Femur (tissue), 1 donor: Measurements from ENCODE around the gene DYDC1.
"Not testable (repeated sequence)": the region's sequence is repeated elsewhere in the genome, so short reads cannot be mapped to it uniquely, and the experiment has no call there.

ENCODE experiments used
- DNase-seq: peaks from one replicate; pipeline ENCODE4 v3.0.0-alpha.2; 2017

Gene DYDC1

GRCh38 chr10:80356563-80356988 lies at the start of gene DYDC1, which contains the start of gene DYDC2:
Gene DYDC1, minus strand, starts transcription at chr10:80356755. Its CDS starts 4,154 bp downstream, at chr10:80352601.
Gene DYDC2, plus strand, starts transcription at chr10:80356781. Its CDS starts 5,663 bp downstream, at chr10:80362444.
- peak; percentile 64 for DNase-seq

DNA sequence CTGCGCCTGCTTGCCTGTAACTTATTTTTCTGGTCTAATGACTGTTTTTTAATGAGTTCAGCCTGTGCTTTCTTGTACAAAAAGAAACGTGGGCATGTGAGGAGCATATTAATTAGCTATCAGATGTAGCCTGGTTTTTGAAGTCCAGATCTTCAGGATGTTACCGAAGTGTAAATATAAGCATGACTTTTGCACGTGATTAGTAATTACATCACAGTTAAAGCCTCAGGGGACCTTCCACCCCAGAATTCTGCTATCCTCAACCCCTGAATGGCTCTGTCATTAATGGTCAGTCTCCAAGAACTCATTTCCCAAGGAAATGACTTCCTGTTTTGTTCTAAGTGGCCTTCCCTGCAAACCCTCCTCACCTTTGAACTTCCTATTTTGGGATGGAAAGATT lies 49.6 kb upstream of the DYDC1 start:
- DNase-seq = no peak

DNA sequence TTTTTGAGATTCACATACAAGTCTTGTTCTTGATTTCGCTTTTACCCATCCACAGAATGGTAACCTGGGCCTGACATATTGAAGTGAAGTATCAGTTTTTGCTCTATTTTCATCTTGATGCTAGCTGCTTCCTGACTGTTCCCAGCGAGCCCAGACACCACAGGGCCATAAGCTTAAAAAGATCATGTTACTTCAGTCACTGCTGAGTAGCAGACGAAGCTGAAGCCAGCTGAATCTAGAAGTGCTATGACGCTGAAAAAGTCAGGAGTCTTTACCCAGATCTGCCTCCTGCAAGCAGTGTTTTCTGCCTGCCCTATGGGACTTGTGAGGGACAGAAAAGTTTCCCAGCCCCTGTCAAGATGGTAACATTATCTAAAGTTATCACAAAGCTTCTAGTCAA lies 49.1 kb upstream of the DYDC1 start:
- DNase-seq = peak; percentile 40

GRCh38 chr10:80405035-80405434 lies 48.5 kb upstream of the DYDC1 start:
- no peak for DNase-seq

GRCh38 chr10:80400136-80400804 lies 43.7 kb upstream of the DYDC1 start:
- no peak for DNase-seq

- no peak for DNase-seq
Observed at GRCh38 chr10:80397014-80397413, 40.5 kb upstream of the DYDC1 start.

- DNase-seq = no peak
Observed at GRCh38 chr10:80394358-80394916, 37.9 kb upstream of the DYDC1 start.

- DNase-seq = no peak
Observed at GRCh38 chr10:80392250-80392649, 35.7 kb upstream of the DYDC1 start.

DNA sequence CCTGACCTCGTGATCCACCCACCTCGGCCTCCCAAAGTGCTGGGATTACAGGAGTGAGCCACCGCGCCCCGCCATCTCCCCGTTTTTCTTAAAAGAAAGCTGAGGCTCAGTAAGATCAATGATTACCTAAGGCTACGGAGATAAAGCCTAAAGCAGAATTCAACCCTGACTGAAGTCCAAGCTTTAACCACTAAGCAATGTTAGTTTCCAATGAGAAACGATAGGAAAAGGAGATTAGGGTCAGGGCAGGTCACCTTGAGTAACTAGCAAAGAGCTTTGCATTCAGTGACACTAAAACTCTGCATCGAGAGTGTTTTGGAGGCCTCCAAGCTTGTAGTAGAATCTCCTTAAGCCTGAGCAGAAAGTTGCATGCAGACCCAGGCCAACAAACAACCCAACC lies 34.2 kb upstream of the DYDC1 start:
- DNase-seq = no peak

- peak; percentile 40 for DNase-seq
Observed at GRCh38 chr10:80382989-80383388, 26.4 kb upstream of the DYDC1 start.

GRCh38 chr10:80380185-80380584 lies 23.6 kb upstream of the DYDC1 start:
- DNase-seq = no peak

DNA sequence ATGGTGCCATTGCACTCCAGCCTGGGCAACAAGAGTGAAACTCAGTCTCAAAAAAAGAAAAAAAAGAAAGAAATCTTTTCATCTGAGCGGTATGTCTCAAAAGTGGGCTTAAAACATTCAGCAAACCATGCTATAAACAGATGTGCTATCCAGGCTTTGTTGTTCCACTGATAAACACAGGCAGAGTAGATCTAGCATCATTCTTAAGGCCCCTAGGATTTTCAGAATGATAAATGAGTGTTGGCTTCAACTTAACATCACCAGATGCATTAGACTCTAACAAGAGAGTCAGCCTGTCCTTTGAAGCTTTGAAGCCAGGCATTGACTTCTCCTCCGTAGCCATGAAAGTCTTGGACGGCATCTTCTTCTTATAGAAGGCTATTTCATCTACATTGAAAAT lies 23.1 kb upstream of the DYDC1 start:
- DNase-seq = no peak

DNA sequence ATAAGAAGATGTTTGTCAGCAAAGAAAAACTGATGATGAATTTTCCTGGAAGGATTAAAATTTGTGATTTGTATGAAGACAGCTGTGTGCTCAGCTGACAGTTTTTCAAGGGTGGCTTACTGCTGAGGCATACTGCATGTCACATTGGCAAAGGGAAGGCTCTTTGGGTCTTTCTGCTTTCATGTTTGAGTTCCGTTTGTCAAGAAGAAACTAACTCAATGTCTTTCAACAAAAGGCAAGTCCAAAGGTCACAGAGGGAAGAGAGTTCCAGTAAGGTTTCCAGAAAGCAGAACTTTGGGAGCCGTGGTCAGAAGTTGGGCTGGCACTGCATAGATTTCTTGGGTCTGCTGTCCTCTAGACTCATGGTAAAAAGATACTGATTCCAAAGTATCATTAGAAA lies 16.9 kb upstream of the DYDC1 start:
- no peak for DNase-seq

GRCh38 chr10:80372675-80373074 lies 16.1 kb upstream of the DYDC1 start:
- DNase-seq = no peak

- no peak for DNase-seq
Observed at GRCh38 chr10:80371467-80371866, 14.9 kb upstream of the DYDC1 start.

- no peak for DNase-seq
Observed at GRCh38 chr10:80365510-80365909, 9.0 kb upstream of the DYDC1 start.

DNA sequence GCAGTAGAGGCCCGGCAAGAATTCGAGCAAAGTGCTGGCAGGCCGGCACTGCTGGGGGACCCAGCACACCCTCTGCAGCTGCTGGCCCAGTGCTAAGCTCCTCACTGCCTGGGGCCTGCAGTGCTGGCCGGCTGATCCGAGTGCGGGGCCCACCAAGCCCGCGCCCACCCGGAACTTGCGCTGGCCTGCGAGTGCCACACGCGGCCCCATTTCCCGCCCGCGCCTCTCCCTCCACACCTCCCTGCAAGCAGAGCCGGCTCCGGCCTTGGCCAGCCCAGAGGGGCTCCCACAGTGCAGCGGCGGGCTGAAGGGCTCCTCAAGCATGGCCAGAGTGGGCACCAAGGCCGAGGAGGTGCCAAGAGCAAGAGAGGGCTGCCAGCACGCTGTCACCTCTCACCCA lies 3.1 kb upstream of the DYDC1 start:
- no peak for DNase-seq

DNA sequence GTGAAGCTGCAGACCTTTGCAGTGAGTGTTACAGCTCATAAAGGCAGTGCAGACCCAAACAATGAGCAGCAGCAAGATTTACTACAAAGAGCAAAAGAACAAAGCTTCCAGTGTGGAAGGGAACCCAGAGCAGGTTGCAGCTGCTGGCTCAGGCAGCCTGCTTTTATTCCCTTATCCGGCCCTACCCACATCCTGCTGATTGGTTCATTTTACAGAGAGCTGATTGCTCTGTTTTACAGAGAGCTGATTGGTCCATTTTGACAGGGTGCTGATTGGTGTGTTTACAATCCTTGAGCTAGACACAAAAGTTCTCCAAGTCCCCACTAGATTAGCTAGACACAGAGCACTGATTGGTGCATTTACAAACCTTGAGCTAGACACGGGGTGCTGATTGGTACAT lies 2.4 kb upstream of the DYDC1 start:
- DNase-seq = not testable (repeated sequence)

DNA sequence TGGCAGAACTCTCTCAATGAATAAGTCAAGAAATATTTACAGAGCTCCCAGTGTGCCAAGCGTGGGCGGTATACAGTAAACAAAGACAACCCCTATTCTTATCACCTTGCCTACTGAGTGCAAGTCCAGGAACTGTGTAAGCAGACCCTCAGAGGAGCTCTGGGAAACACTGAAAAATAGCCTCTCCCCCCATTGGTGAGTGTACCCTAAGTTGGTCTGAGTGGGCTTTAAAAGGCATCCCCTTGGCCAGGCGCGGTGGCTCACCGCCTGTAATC lies 1.2 kb upstream of the DYDC1 start:
- DNase-seq = no peak

- peak; percentile 36 for DNase-seq
Observed at GRCh38 chr10:80356989-80357850, 665 bp upstream of the DYDC1 start.

- no peak for DNase-seq
Observed at GRCh38 chr10:80351220-80351619, 5.3 kb downstream of the DYDC1 start.

DNA sequence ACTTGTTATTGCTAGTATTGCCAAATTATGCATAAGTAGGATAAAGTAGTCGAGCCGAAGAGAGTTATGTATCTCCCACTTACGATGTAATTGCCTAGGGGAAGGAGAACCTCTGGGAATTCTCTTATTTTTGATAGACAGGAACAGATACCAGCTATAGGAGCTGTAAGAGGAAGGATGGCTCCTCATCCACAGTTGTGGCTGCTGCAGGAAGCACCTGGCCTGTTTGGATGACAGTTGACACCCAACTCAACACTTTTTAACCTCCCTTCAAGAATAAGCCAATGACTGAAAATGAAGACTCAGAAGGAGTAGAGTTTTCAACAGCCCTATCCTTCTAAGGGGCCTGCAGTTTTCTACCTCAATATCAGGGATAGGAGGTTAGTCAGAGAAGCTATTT lies 6.3 kb downstream of the DYDC1 start:
- no peak for DNase-seq

DNA sequence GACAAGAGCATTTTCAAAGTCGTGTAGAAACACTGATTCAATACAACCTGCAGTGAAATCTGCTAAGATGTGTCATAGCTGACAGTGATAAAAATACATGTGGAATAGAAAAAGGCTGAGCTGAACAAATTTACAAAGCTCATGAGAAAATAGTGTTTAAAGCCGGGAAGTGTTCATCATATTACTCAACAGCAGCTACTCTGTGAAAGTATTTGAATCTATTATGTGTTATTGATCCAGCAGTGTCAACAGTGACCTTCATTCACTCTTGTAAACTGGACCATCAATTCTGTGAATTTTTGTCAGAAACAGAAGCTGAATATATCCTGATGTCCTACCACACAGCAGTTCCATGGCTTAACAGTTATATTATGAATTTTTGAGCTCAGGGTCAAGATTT lies 11.6 kb downstream of the DYDC1 start:
- DNase-seq = no peak

DNA sequence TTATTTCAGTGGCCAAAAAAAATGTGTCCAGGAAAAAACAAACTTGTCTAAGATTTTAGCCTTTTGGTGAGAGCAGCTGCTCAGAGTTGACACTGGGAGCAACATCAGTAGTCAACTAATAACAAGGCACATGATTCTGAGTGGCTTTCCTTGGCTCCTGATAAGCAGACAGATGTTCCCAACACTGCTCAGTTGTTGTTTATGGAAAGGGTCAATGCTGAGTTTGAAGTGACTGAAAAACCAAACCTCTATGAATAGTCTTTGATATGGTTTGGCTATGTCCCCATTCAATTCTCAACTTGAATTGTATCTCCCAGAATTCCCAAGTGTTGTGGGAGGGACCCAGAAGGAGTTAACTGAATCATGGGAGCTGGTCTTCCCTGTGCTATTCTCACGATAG lies 12.3 kb downstream of the DYDC1 start:
- no peak for DNase-seq
